B cell (primary cell): ENCODE results near the gene XAF1. TPM values are rescaled to one million over a fixed set of nuclear protein-coding genes. Genes with fewer than 3 reads are reported as not detected.

Experiments used
- ATAC-seq: fragments of 200-7000 bp; cut with Tn5 transposase; one replicate; pipeline ENCODE4 v1.10.0; 2021; ENCODE audit warnings: low read depth, mild to moderate bottlenecking, moderate number of reproducible peaks, moderate library complexity
- CTCF ChIA-PET: fragments of 350-600 bp; sonication (Branson Sonifier 250); formaldehyde crosslinking; loops from one replicate; lab custom pipeline; 2021; ENCODE audit warnings: antibody characterized with exemption, inconsistent platforms; lab: Charles Lee
- POLR2A ChIA-PET: fragments of 350-600 bp; sonication (Branson Sonifier 250); formaldehyde crosslinking; loops from one replicate; lab custom pipeline; 2021; ENCODE audit warnings: antibody characterized with exemption; lab: Charles Lee
- DNase-seq: peaks from one replicate; pipeline ENCODE4 v3.0.0; 2013
- H2AFZ ChIP-seq: 2 replicates; pipeline ENCODE4 v1.6.1; 2012; ENCODE audit warnings: mild to moderate bottlenecking, low read depth, low read length; ENCODE audit not compliant: insufficient read depth, poor library complexity, severe bottlenecking
- H3K27ac ChIP-seq, 2 donors: 1 replicate in 1 of 2; 2 replicates in 1 of 2; pipeline ENCODE4 v1.5.1; 2012 to 2013; ENCODE audit warnings: low read length in 2 of 2, mild to moderate bottlenecking in 2 of 2, moderate library complexity in 1 of 2
- H3K27me3 ChIP-seq, 4 experiments: fragments of 200-600 bp in 1 of 4; sonication (generic) in 1 of 4; replicated peaks in 1 of 4; 1 replicate in 2 of 4; 2 replicates in 2 of 4; pipeline versions ENCODE4 v1.6.1 to v1.7.0; 2013 to 2016; ENCODE audit warnings: low read length in 3 of 4, mild to moderate bottlenecking in 2 of 4, mixed read lengths in 1 of 4, moderate library complexity in 1 of 4; ENCODE audit not compliant: insufficient read depth in 4 of 4, control insufficient read depth in 3 of 4; ENCODE audit errors: control extremely low read depth in 1 of 4
- H3K36me3 ChIP-seq, 2 experiments: replicated peaks in 1 of 2; 1 replicate in 1 of 2; 2 replicates in 1 of 2; pipeline versions ENCODE4 v1.6.1 to v1.7.1; 2013; ENCODE audit warnings: low read length in 1 of 2; ENCODE audit not compliant: insufficient read depth in 2 of 2, control insufficient read depth in 1 of 2; ENCODE audit errors: control extremely low read depth in 1 of 2, extremely low read depth in 1 of 2
- H3K4me1 ChIP-seq, 2 donors: fragments of 200-600 bp in 1 of 2; sonication (generic) in 1 of 2; 1 replicate in 1 of 2; 2 replicates in 1 of 2; pipeline versions ENCODE4 v1.5.1 to v1.6.1; 2013 to 2017; ENCODE audit warnings: low read length in 2 of 2; ENCODE audit not compliant: control insufficient read depth in 2 of 2, insufficient read depth in 2 of 2
- H3K4me2 ChIP-seq: replicated peaks from 2 replicates; pipeline ENCODE3; 2012; ENCODE audit warnings: mild to moderate bottlenecking, low read depth, low read length; ENCODE audit not compliant: poor library complexity, severe bottlenecking
- H3K4me3 ChIP-seq, 5 experiments: fragments of 200-600 bp in 1 of 5; sonication (generic) in 1 of 5; 1 replicate in 3 of 5; 2 replicates in 2 of 5; pipeline versions ENCODE4 v1.5.1 to v1.7.0; 2011 to 2016; ENCODE audit warnings: low read length in 4 of 5, mild to moderate bottlenecking in 4 of 5, low read depth in 2 of 5, control low read depth in 1 of 5, moderate library complexity in 1 of 5; ENCODE audit not compliant: insufficient read depth in 1 of 5; ENCODE audit errors: control extremely low read depth in 1 of 5, extremely low read depth in 1 of 5
- H3K79me2 ChIP-seq: fragments of 200-600 bp; sonication (generic); one replicate; pipeline ENCODE4 v1.6.0; 2016; ENCODE audit warnings: low read length; ENCODE audit not compliant: control insufficient read depth, insufficient read depth
- H3K9ac ChIP-seq: fragments of 200-600 bp; sonication (generic); 2 replicates; pipeline ENCODE4 v1.6.1; 2017; ENCODE audit warnings: mild to moderate bottlenecking, low read length, moderate library complexity
- H3K9me3 ChIP-seq, 3 donors: one replicate each; pipeline versions ENCODE4 v1.6.1 to v1.7.1; 2013; ENCODE audit warnings: low read length in 2 of 3; ENCODE audit not compliant: control insufficient read depth in 2 of 3, insufficient read depth in 1 of 3; ENCODE audit errors: control extremely low read depth in 1 of 3
- H4K20me1 ChIP-seq: 2 replicates; pipeline ENCODE4 v1.6.0; 2012; ENCODE audit warnings: mild to moderate bottlenecking, low read length; ENCODE audit not compliant: insufficient read depth, control insufficient read depth, poor library complexity, severe bottlenecking
- H3K27ac Mint-ChIP-seq: one replicate; pipeline ENCODE4 v1.8.0; 2021; ENCODE audit warnings: mixed read lengths
- H3K27me3 Mint-ChIP-seq: one replicate; pipeline ENCODE4 v1.8.0; 2021; ENCODE audit warnings: mixed read lengths
- H3K4me1 Mint-ChIP-seq: one replicate; pipeline ENCODE4 v1.8.0; 2021; ENCODE audit warnings: mixed read lengths
- H3K4me3 Mint-ChIP-seq: one replicate; pipeline ENCODE4 v1.8.0; 2021; ENCODE audit warnings: mixed read lengths
- H3K9me3 Mint-ChIP-seq: one replicate; pipeline ENCODE4 v1.8.0; 2022; ENCODE audit warnings: mixed read lengths; ENCODE audit not compliant: insufficient read depth
- EZH2 ChIP-seq: IDR thresholded peaks from 2 replicates; pipeline ENCODE4 v1.6.1; 2012; ENCODE audit warnings: borderline replicate concordance, low read depth, mild to moderate bottlenecking, moderate library complexity, low read length; ENCODE audit not compliant: insufficient read depth, poor library complexity, severe bottlenecking
- WGBS: methylation state at CpG from one replicate; pipeline ENCODE4 v1.1.5; 2013; ENCODE audit warnings: missing lambda C conversion rate; ENCODE audit not compliant: insufficient coverage; 5-methylcytosine and 5-hydroxymethylcytosine counted together
- intact Hi-C: fragments of 100-400 bp; cut with micrococcal nuclease; formaldehyde crosslinking; loops from one replicate; pipeline ENCODE4 v1.10.0; 2022
- polyA plus RNA-seq: library from polyadenylated mRNA; depleted of rRNA; stranded (reverse); fragments of >200 nt; gene quantifications from 2 replicates; pipeline ENCODE4 v1.2.3, GENCODE V29; 2012
- total RNA-seq, 2 donors: library from RNA; stranded (reverse); fragments of 120-200 nt in 1 of 2; gene quantifications; 1 replicate in 1 of 2; 2 replicates in 1 of 2; pipeline versions ENCODE4 v1.2.3 to v1.2.4, GENCODE V29; 2013 to 2022
- TF ChIP-seq, protein P1 (sequence below): fragments of 200-600 bp; IDR thresholded peaks from one replicate; pipeline ENCODE4 v1.8.0; 2022; ENCODE audit warnings: antibody characterized with exemption, mild to moderate bottlenecking

XAF1 gene
- total and polyA plus RNA-seq, 2 donors (not counting 1 experiment from before 2014, with no cell fraction given) = 44.8 to 116 TPM

DNA sequence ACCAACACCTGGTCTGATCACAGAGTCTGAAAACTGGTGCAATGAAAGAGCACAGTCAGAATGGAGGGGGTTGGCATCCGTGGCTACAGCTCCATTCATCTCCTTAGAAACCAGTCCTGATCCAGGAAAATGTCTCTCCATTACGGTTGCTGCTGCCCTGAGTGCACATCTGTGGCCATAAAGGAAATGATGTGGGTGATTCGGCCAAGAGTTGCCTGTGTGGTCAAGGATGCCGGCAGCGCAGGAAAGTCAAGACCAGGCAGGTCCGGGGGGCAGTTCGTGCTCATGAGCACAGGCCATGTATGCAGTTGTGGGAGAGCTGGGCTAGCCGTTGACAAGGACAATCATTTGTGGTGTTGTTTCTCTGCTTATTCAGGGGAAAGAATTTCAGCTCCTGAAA is 5.9 kb downstream of the XAF1 start:
- Mint-ChIP-seq H3K4me1 (peaks cover 13% of the 10 kb centered on the region), H3K9me3 (peaks cover 6% of the 10 kb centered on the region), H3K4me3 (no peak overlapping the region), H3K27ac (no peak overlapping the region), H3K27me3 (no peaks in the 10 kb centered on the region)
- H3K36me3 ChIP-seq = peaks cover 1 to 80% of the 10 kb centered on the region in 2 experiments
- no peak overlapping the region for H2AFZ ChIP-seq
- H3K4me1 ChIP-seq = peaks cover 5 to 15% of the 10 kb centered on the region in 2 donors
- H3K27me3 ChIP-seq = no peaks in the 10 kb centered on the region
- ChIA-PET POLR2A (no interaction called here), CTCF (no interaction called here)
- H3K79me2 ChIP-seq = peaks cover 11% of the 10 kb centered on the region
- no peak for DNase-seq
- no peak for ATAC-seq
- H3K27ac ChIP-seq = no peak overlapping the region
- no peak overlapping the region for H3K9ac ChIP-seq
- no peaks in the 10 kb centered on the region for H3K9me3 ChIP-seq
- H3K4me3 ChIP-seq = no peak overlapping the region
- no peak overlapping the region for H3K4me2 ChIP-seq
- intact Hi-C loops = no loop called here
- no peak for TF ChIP-seq EZH2
- TF ChIP-seq, protein P1, sequence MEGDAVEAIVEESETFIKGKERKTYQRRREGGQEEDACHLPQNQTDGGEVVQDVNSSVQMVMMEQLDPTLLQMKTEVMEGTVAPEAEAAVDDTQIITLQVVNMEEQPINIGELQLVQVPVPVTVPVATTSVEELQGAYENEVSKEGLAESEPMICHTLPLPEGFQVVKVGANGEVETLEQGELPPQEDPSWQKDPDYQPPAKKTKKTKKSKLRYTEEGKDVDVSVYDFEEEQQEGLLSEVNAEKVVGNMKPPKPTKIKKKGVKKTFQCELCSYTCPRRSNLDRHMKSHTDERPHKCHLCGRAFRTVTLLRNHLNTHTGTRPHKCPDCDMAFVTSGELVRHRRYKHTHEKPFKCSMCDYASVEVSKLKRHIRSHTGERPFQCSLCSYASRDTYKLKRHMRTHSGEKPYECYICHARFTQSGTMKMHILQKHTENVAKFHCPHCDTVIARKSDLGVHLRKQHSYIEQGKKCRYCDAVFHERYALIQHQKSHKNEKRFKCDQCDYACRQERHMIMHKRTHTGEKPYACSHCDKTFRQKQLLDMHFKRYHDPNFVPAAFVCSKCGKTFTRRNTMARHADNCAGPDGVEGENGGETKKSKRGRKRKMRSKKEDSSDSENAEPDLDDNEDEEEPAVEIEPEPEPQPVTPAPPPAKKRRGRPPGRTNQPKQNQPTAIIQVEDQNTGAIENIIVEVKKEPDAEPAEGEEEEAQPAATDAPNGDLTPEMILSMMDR = no peak
- WGBS = 93% methylated on average over 6 of the region's 8 CpGs
- H4K20me1 ChIP-seq = no peaks in the 10 kb centered on the region

DNA sequence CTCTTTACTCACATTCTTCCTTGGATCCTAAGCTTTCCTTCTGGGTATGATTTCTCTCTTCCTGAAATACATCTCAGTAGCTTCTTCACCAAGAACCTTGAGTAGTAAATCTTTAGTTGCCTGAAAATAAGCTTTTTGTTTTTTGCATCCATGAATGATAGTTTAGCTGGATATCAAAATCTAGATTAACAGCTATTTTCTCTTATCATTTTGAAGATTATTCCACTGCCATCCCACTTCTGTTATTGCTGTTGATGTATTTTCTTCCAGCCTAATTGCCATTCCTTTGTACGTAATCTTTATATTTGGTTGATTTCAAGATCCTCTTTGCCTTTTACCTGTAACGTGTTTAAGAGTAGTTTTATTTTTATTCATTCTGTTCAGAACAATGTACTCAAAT is 12.6 kb downstream of the XAF1 start:
- Histone ChIP-seq H3K4me1 (no peaks in the 10 kb centered on the region), H2AFZ (no peak overlapping the region), H3K79me2 (no peaks in the 10 kb centered on the region), H3K36me3 (peaks cover 3 to 95% of the 10 kb centered on the region in 2 experiments), H3K4me3 (no peak overlapping the region), H3K27ac (no peak overlapping the region), H3K4me2 (no peak overlapping the region), H3K9me3 (peaks cover 1 to 19% (median 6%) of the 10 kb centered on the region in 3 donors), H4K20me1 (no peaks in the 10 kb centered on the region), H3K9ac (no peak overlapping the region), H3K27me3 (no peaks in the 10 kb centered on the region)
- peaks cover 3% of the 10 kb centered on the region for H3K27me3 Mint-ChIP-seq
- ChIA-PET CTCF (no interaction called here), POLR2A (no interaction called here)
- H3K27ac Mint-ChIP-seq = no peak overlapping the region
- ATAC-seq (no peak), DNase-seq (no peak)
- H3K4me1 Mint-ChIP-seq = no peaks in the 10 kb centered on the region
- no CpG with 5 or more reads among the region's 2 CpGs for WGBS
- H3K4me3 Mint-ChIP-seq = no peak overlapping the region
- intact Hi-C loops = no loop called here
- peaks cover 20% of the 10 kb centered on the region for H3K9me3 Mint-ChIP-seq
- TF ChIP-seq, protein P1 = no peak
- TF ChIP-seq EZH2 = no peak
